SU-DHL-6 (cell line): ENCODE measurements around the gene DIP2C.

Experiments
- H2AFZ ChIP-seq: fragments of 200-600 bp; sonication (generic); 2 replicates; pipeline ENCODE4 v1.6.1; 2014; ENCODE audit warnings: low read depth, mild to moderate bottlenecking, moderate library complexity, mixed read lengths, antibody characterized with exemption, low read length; ENCODE audit not compliant: severe bottlenecking
- H3F3A ChIP-seq: fragments of 200-600 bp; shearing (Covaris generic); 2 replicates; pipeline ENCODE4 v1.6.0; 2016; ENCODE audit warnings: antibody characterized with exemption, mild to moderate bottlenecking; ENCODE audit not compliant: insufficient read depth
- H3K27ac ChIP-seq: fragments of 200-600 bp; sonication (generic); 2 replicates; pipeline ENCODE4 v1.5.1; 2016; ENCODE audit warnings: low read depth, mild to moderate bottlenecking, low read length, moderate library complexity, mixed read lengths
- H3K27me3 ChIP-seq: fragments of 200-600 bp; sonication (generic), shearing (Covaris generic); 2 replicates; pipeline ENCODE4 v1.6.0; 2014; ENCODE audit warnings: mild to moderate bottlenecking, low read length
- H3K36me3 ChIP-seq: fragments of 200-600 bp; sonication (generic); 2 replicates; pipeline ENCODE4 v1.6.1; 2014; ENCODE audit warnings: mild to moderate bottlenecking, low read length, mixed read lengths
- H3K4me2 ChIP-seq: fragments of 300-600, 200-600 bp; shearing (Covaris generic), sonication (generic); 2 replicates; pipeline ENCODE4 v1.6.0; 2014; ENCODE audit warnings: low read length, low read depth, mild to moderate bottlenecking; ENCODE audit not compliant: poor library complexity, severe bottlenecking
- H3K4me3 ChIP-seq: fragments of 200-600 bp; sonication (generic); 2 replicates; pipeline ENCODE4 v1.5.1; 2014; ENCODE audit warnings: antibody characterized with exemption, low read length, mild to moderate bottlenecking, mixed read lengths; ENCODE audit not compliant: insufficient read depth, poor library complexity, severe bottlenecking
- H3K79me2 ChIP-seq: fragments of 200-600 bp; sonication (generic); 2 replicates; pipeline ENCODE4 v1.6.1; 2014; ENCODE audit warnings: mild to moderate bottlenecking, low read length, moderate library complexity; ENCODE audit not compliant: insufficient read depth
- H3K9ac ChIP-seq: fragments of 200-600 bp; sonication (generic); 2 replicates; pipeline ENCODE4 v1.7.0; 2014; ENCODE audit warnings: mild to moderate bottlenecking, low read length
- H3K9me2 ChIP-seq: fragments of 200-600 bp; sonication (generic); replicated peaks from 2 replicates; pipeline ENCODE4 v1.6.1; 2014; ENCODE audit warnings: low read length; ENCODE audit not compliant: insufficient read depth
- H3K9me3 ChIP-seq: fragments of 200-600 bp; sonication (generic); 2 replicates; pipeline ENCODE4 v1.6.1; 2014; ENCODE audit warnings: low read length, mixed read lengths; ENCODE audit not compliant: insufficient read depth
- H4K20me1 ChIP-seq: fragments of 200-600 bp; sonication (generic); 2 replicates; pipeline ENCODE4 v1.6.1; 2014; ENCODE audit warnings: low read depth, mild to moderate bottlenecking, antibody characterized with exemption, low read length, moderate library complexity, mixed read lengths
- EZH2phosphoT487 ChIP-seq: fragments of 200-600 bp; sonication (generic), shearing (Covaris generic); conservative IDR thresholded peaks from 2 replicates; pipeline ENCODE4 v1.6.1; 2018; ENCODE audit warnings: mild to moderate bottlenecking, antibody characterized with exemption, low read length, moderate library complexity, mixed read lengths
- TF ChIP-seq, protein P1 (sequence below): fragments of 200-600 bp; sonication (generic); IDR thresholded peaks from one replicate; pipeline ENCODE4 v1.5.1; 2017; ENCODE audit warnings: antibody characterized with exemption, mild to moderate bottlenecking, low read length, moderate library complexity; ENCODE audit not compliant: insufficient read depth, poor library complexity, severe bottlenecking

DIP2C gene

DNA sequence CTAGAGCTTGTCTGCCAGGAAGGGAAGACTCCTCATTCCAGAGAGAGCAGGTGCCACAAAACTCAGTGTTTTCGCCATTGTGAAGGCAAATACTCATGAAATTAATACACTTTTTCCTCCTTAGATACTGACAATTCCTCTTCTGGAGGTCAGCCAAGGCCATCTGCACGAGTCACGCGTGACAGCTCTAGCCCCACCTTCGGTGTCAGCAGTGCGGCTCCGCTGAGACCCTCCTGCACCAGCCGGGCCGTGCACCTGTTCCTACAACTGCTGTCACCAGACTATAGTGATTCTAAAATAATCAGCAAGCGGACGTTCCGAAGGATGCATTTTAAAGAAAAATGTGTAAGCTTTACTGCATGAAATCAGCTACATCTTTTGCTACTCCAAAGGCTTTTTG is 127.7 kb downstream of the DIP2C start:
- no peaks in the 10 kb centered on the region for H4K20me1 ChIP-seq
- no peaks in the 10 kb centered on the region for H3K79me2 ChIP-seq
- H3F3A ChIP-seq = no peaks in the 10 kb centered on the region
- no peak overlapping the region for H3K27ac ChIP-seq
- no peaks in the 10 kb centered on the region for H3K27me3 ChIP-seq
- H3K4me2 ChIP-seq = no peak overlapping the region
- no peak overlapping the region for H3K9ac ChIP-seq
- no peaks in the 10 kb centered on the region for H3K9me2 ChIP-seq
- TF ChIP-seq, protein P1, sequence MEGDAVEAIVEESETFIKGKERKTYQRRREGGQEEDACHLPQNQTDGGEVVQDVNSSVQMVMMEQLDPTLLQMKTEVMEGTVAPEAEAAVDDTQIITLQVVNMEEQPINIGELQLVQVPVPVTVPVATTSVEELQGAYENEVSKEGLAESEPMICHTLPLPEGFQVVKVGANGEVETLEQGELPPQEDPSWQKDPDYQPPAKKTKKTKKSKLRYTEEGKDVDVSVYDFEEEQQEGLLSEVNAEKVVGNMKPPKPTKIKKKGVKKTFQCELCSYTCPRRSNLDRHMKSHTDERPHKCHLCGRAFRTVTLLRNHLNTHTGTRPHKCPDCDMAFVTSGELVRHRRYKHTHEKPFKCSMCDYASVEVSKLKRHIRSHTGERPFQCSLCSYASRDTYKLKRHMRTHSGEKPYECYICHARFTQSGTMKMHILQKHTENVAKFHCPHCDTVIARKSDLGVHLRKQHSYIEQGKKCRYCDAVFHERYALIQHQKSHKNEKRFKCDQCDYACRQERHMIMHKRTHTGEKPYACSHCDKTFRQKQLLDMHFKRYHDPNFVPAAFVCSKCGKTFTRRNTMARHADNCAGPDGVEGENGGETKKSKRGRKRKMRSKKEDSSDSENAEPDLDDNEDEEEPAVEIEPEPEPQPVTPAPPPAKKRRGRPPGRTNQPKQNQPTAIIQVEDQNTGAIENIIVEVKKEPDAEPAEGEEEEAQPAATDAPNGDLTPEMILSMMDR = no peak
- TF ChIP-seq EZH2phosphoT487 = no peak
- no peaks in the 10 kb centered on the region for H3K36me3 ChIP-seq
- peaks cover 9% of the 10 kb centered on the region; the same call in 1 of the 2 replicates for H3K9me3 ChIP-seq
- no peak overlapping the region for H3K4me3 ChIP-seq
- H2AFZ ChIP-seq = no peak overlapping the region

DNA sequence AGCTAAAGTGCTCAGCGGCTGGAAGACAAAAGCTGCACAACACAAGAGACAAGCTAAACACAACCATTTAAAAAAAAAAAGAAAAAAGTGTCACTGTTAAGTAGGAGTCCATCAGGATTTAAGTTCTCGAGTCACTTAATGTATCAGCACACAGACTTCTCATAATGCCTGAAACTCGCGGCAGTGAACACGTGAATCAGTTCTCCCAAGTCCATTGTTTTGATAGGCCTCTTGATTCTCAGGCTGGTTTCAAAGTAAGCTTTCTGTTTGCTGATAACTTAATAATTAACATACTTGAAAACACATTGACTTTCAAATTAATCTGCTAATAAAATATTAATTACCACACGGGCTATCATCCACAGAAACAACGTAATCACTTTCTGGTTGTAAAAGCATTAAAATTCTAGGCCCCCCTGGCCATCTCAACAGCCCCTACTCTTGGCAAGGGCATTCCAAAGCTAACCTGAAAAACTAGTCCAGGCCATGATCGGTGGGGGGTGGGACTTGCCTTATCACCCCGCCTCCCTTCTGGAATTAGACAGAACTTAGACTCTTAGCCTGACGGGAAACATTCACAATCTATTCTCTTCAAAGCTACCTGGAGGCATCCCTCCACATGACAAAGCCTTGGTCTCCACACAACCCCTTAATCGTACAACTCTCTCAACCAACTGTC is 129.0 kb downstream of the DIP2C start:
- Histone ChIP-seq H3F3A (no peaks in the 10 kb centered on the region), H3K27me3 (no peaks in the 10 kb centered on the region), H3K4me2 (no peak overlapping the region), H3K4me3 (no peak overlapping the region), H2AFZ (no peak overlapping the region), H4K20me1 (no peaks in the 10 kb centered on the region), H3K9ac (no peak overlapping the region), H3K36me3 (no peaks in the 10 kb centered on the region), H3K27ac (no peak overlapping the region), H3K9me3 (peaks cover 9% of the 10 kb centered on the region; the same call in 1 of the 2 replicates), H3K9me2 (no peaks in the 10 kb centered on the region), H3K79me2 (no peaks in the 10 kb centered on the region)
- TF ChIP-seq, protein P1 = no peak
- no peak for TF ChIP-seq EZH2phosphoT487

DNA sequence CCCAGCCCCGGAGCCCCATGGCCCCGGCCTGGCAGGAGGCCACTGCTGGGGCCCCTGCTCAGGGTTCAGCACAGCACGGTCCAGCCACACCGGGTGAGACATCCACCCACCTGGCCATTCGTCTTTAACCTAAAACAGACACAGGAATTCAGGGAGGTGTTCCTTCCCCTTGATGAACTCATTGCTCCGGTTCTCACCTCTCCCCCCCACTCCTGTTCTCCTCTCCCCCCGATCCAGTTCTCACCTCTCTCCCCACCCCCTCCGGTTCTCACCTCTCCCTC is 129.8 kb downstream of the DIP2C start:
- Histone ChIP-seq H3K27me3 (no peaks in the 10 kb centered on the region), H2AFZ (no peak overlapping the region), H3K9ac (no peak overlapping the region), H3K4me3 (no peak overlapping the region), H3F3A (no peaks in the 10 kb centered on the region), H3K79me2 (no peaks in the 10 kb centered on the region), H3K36me3 (no peaks in the 10 kb centered on the region), H3K4me2 (no peak overlapping the region), H3K27ac (no peak overlapping the region), H4K20me1 (no peaks in the 10 kb centered on the region), H3K9me2 (no peaks in the 10 kb centered on the region), H3K9me3 (peaks cover 9% of the 10 kb centered on the region; the same call in 1 of the 2 replicates)
- TF ChIP-seq EZH2phosphoT487 = no peak
- TF ChIP-seq, protein P1 = no peak
